CD4-positive, alpha-beta T cell treated with Interleukin-4 for 1 hour (primary cell): ENCODE measurements around the gene STRC.
"Not testable (repeated sequence)": the region's sequence is repeated elsewhere in the genome, so short reads cannot be mapped to it uniquely, and the experiment has no call there.

Experiments used
- DNase-seq, 2 donors: peaks; one replicate each; pipeline ENCODE4 v3.0.0-alpha.2; 2020 to 2022

The STRC gene

DNA sequence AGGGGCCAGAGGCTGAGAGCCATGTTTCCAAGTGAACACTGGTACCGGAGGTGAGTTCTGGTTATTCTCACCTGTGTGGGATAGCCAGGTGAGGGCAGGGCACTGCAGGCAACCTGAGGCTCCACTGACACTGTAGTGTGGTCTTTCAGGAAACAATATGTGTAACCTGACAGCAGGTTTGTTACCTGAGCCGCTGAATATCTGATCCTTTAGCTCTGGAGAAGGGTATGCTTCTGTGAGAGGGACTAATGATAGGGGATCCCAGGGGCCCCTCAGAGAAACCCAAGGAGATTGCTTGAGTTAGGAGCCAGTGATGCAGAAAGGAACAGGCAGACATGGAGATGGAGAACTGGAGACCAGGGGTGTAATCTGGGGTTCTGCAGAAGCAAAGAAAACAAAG is at the start of gene STRC:
Gene STRC, minus strand, starts transcription at position 101 of the 400 bp plus-strand sequence. Its CDS starts 78 bp downstream, at position 23.
- DNase-seq: not testable (repeated sequence)

DNA sequence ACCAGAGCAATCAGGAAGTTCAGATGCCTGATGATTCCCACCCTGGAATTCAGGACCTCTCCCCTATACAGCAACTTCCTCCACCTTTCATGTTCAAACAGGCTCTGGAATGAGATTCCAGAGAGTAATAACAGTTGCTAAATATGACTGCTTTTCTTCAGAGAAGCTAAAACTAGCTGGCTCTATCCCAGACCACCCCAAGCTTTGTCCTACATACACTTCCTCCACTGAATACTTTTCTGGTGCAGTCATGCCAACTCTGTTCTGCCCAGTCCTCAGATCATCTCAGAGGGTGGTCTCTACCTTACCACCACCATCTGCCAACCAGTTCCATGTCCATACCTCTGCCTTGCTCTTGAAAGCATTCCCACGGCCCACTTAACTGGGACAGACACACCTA is 47.6 kb upstream of the STRC start:
- DNase-seq: not testable (repeated sequence)

DNA sequence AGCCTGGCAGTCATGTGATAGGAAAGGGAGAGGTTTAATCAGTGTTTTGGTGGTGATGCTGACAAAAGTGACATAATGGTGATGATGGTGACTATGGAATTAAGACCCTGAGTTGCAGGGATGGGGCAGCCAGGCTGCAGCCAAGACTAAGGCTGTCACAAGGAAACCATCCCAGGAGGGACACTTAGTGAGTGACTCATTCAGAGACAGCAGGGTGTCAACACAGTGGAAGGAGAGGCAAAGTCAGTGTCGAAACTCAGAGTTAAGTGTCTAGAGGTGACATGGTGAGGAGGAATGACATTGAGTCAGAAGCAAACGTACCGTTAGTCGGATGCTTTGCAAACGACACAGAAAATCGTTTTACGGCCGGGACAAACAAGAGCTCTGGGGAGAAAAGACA is 44.7 kb upstream of the STRC start:
- DNase-seq: not testable (repeated sequence)

DNA sequence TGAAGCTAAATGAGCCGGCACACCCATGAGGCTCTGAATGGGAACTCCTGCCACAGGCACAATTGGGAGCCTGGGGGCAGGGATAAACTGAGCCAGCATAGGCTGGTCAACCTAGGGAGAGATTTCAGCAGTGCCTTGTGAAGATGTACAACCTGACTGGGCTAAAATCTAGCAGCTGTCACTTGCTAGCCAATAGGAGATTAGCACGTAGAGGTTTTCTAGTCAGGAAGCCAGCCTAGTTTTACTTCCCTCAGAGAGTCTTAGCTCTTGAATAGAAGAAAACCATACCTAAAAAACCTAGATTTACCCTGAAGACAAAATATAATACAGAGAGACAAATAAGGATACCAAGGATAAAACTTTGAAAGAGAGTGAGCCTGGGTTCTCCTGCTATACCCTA is 43.7 kb upstream of the STRC start:
- not testable (repeated sequence) for DNase-seq

DNA sequence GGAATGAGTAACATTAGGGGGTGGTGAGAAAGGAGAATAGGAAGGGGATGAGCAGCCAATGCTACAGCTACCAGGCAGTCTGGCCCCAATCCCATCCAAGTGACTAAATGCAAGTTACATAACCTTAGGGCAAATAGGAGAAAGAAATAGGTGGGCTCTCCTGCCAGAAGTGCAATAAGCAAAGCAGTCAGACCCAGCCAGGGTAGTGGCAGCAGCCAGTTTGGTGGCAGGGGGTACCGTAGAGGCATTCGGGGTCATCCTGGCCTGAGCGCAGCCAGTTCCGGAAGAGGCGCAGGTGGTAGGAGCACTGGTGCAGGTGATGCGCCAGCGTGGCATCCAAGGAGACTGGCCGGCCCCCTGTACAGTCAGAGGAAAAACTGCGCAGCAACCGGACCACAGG is 41.1 kb upstream of the STRC start:
- DNase-seq: not testable (repeated sequence)

DNA sequence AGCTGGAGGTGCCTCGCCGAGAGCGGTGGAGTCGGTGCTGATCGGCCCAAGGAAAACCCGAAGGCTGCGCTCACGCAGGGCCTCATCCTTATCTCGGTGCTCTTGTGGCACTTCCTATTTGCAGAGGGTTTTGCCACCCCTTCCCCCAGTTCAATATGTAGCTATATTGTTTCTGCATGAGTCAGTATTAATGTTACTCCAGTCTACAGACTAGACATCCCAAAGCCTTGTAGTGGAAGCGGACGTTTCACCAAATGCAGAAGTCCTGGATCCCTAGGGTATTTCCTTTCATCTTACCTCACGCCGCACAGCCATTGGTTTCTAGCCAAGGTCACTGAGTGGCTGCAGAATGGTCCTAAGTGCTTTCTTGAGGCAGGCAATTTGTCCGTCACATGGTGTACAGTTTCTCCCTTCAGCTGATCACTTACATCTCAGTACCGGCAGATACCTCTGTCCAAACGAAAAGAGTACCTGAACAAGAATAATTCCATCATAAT is 30.9 kb upstream of the STRC start:
- DNase-seq: not testable (repeated sequence)

DNA sequence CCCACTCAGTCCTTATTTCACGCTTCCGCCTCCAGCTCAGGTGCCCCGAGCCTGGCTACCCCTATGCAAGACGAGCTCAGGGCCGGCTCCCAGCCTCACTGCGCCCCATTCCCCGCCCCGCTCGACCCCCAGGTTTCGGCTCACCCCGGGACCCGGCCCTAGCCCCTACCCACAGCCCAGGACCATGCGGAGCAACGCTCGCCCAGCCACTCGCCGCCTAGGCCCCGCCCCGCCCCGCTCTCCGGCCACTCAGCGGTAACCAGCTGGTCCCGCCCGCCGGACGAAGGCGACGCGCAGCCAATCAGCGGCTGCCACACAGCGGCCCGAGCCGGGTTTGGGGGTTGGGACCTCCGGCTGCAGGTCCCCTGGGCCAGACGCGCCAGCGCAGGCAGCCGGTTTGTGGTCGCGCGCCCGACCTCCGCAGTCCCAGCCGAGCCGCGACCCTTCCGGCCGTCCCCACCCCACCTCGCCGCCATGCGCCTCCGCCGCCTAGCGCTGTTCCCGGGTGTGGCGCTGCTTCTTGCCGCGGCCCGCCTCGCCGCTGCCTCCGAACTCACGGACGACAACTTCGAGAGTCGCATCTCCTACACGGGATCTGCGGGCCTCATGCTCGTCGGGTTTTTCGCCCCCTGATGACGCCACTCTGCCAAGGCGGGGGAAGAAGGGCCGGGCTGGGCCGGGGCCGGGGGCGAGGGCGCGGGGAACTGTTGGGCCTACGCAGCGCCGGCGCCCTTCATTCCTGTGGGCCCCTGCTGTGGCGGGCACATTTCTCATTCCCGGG is 30.2 kb upstream of the STRC start, which contains the start of gene CATSPER2:
Gene CATSPER2, minus strand, starts transcription at position 196 of the 781 bp plus-strand sequence. CDS start 783 bp downstream, outside the sequence.
- no peak for DNase-seq

DNA sequence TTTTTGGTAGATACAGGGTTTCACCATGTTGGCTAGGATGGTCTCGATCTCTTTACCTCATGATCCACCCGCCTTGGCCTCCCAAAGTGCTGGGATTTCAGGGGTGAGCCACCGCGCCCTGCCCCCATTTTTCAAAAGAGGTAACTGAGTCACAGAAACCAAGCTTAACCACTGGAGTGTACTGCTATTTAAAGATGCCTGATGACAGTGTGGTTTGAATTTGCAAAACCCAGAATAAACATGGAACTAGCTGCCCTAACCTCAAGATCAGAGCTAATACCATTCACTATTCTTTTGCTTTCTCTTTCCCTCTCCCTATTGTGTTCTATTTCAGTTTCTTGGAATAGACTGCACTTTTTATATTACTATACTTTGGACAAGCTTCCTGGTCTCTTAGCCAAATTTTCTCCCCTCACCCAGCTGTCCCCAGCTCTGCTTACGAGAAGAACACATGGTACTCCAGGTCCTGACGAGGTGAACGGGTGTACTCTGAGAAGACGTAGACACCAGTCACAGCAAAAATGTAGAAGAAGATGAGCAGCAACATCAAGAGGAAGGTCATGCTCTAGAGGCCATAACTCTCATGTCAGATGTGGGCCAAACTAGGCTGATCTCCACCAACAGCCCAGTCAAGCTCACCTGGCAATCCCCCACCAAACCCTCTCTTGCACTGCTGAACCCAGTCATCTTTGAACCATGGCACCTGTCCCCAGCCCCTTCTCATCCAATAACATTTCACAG is 20.0 kb upstream of the STRC start:
- not testable (repeated sequence) for DNase-seq

DNA sequence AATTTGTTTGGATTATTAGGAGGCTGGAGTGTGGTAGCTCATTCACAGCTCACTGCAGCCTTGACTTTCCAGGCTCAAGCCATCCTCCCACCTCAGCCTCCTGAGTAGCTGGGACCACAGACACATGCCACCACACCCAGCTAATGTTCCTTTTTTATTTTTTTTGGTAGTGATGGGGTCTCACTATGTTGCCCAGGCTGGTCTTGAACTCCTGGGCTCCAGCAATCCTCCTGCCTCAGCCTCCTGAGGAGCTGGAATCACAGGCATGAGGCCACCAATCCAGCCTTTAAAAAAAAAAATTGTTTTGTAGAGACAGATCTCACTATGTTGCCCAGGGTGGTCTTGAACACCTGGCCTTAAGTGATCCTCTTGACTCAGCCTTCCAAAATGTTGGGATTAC is 8.3 kb upstream of the STRC start:
- DNase-seq: not testable (repeated sequence)

DNA sequence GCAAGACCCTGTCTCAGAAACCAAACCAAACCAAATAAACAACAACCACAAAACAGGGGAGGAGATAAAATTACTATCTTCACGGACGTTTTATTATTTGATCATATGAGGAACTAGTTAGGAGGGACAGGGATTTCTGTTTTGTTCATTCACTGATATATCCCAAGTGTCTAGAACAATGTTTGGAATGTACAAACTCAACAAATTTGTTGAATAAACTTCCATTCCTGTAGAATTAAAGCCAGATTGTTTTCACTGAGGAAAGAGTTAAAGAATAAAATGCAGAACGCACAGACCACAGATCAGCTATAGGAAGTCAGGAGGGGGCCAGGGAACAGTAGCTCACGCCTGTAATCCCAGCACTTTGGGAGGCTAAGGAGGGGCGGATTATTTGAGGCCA is 6.5 kb upstream of the STRC start:
- DNase-seq: no peak

DNA sequence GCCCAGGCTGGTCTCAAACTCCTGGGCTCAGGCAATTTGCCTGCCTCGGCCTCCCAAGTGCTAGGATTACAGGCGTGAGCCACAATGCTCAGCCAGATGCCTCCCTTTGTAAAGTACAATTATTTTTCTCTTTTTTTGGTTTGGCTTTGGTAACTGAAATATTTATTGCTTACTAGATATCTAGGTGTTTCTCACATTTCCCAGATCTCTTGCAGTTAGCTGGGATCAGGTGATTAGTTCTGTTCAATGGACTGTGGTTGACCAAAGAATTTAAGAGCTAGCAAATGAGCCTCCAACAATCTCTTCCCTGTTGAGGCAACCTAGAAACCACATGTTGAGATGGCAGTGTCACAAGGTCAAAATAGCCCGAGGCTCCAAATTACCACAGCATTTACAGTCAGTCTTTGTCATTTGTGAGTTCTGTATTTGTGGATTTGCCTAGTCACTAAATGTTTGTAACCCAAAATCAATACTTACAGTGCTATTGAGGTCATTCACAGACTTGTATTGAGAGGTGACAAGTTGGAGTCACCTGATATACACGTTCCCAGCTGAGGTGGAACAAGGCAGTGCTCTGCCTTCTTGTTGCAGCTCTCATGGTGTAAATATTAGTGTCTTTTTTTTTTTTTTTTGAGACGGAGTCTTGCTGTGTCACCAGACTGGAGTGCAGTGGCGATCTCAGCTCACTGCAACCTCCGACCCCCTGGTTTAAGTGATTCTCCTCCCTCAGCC is 3.6 kb upstream of the STRC start:
- not testable (repeated sequence) for DNase-seq

DNA sequence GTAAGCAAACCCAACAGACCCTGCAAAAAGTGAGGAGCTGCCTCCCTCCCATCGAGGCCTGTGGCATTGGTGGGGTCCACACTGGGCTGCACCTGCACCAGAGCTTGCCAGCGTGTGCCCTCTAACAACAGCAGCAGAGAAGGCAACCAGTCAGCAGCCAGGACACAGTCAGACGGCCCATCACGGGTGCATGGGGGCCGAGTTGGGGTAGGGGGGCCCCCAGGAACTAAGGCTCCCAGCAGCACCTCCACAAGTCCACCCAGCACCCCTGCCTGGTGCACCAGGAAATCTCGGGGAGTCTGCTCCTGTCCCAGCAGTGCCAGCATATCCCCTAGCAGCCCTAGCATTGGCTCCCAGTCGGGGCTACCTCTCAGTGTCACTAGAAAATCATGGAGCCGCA is 850 bp downstream of the STRC start:
- DNase-seq: not testable (repeated sequence)

DNA sequence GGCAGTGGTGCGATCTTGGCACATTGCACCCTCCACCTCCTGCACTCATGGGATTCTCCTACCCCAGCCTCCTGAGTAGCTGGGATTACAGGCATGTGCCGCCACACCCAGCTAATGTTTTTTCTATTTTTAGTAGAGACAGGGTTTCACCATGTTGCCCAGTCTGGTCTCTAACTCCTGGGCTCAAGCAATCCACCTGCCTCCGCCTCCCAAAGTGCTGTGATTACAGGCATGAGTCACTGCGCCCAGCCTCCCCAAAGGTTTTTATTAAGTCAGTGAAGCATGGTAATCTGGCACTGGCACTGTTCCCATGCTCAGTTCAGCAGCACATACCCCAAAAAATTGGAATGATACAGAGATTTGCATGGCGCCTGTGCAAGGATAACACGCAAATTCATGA is 16.4 kb downstream of the STRC start:
- not testable (repeated sequence) for DNase-seq

DNA sequence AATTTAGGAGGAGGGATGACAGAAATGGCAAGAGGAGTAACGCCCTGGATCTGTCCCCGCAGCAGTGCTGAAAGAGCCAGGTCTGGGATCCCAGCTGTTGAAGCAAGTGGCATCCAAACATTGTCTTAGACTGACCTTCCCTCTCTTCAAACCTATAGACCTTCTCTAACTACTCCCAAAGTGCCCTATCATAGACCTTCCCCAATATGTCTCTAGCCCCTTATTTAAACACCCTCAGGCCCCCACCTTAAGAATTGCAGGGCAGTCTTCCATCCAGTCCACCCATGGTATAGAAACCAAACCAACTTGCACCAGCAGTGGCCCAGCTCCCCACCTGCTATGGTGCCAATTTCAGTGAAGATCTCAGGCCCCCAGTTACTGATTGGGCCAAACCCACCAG is 18.4 kb downstream of the STRC start:
- DNase-seq: not testable (repeated sequence)

DNA sequence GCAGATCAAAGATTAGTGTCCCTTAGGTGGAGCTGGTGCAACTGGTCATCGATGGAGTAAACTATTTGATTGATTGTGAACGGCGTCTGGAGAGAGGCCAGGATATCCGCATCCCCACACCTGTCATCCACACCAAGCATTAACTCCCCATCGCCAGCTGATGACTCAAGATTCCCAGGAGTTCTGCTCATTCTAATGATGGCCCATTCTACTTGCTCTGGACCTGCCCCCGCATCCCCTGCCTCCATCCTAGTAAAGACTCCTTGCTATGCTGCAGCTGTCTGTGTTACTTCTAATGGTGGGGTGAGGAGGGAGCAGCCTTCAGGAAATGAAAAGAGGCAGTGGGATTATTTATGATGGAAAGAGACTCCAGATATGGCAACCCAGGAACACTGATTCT is 19.5 kb downstream of the STRC start:
- DNase-seq: not testable (repeated sequence)

DNA sequence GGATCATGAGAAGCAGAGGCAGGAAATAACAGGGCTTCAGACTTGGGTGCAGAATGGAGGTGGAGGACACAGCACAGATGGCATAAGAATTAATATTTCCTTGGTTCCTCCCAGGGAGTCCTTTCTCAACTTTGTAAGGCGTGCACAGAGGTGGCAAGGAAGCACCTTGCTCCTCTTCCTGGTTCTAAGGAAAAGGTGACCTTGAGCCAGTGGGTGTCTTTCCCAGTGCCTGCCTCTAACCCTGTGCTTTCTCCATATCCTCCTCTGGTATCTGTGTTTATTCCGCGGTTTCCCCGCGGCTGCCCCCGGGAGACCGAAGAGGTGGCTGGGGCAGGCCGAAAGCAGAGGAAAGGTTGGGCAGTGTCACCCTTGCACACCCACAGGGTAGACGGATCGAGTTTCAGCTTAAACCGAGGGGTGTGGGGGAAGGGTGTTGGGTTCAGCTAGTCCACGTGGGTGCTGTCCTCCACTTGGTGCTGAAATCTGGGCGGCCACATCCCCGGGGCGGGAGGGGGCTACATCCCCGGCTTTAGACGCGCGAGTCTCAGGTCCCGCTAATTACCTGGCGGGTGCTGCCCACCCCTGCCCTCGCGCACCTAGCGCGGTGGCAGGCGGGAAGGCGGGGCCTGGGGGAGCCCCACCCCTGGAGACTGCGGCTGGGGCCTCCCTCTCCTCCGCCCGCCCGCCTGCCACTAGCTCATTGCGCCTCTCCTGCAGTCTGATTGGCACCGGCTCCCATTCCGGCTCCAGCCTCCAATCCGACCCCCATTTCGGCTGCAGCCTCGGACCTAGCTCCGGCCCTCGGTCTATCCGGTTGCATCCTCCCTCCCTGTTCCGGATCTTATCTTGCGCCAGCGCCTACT is 25.0 kb downstream of the STRC start, which contains the start of gene CKMT1B:
Gene CKMT1B, plus strand, starts transcription at position 700 of the 863 bp plus-strand sequence. CDS start 192 bp downstream, outside the sequence.
- DNase-seq: not testable (repeated sequence)

DNA sequence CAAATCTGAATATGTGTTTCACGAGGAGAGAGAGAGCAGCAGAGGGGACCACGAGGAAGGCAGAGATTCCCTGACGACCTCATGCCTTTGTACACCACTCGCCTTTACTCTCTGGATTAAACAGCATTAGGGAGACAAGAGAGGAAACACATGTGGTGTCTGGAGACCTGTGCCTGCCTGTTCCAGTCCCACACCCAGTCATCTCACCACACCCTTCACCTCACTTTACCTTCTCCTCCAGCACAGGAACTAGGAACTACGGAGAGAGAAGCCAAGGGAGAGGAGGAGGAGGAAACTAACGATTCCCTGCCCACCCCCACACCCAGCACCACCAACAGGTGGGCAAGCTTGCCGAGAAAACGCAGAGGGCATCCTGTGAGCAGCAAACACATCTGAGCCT is 25.8 kb downstream of the STRC start:
- not testable (repeated sequence) for DNase-seq

DNA sequence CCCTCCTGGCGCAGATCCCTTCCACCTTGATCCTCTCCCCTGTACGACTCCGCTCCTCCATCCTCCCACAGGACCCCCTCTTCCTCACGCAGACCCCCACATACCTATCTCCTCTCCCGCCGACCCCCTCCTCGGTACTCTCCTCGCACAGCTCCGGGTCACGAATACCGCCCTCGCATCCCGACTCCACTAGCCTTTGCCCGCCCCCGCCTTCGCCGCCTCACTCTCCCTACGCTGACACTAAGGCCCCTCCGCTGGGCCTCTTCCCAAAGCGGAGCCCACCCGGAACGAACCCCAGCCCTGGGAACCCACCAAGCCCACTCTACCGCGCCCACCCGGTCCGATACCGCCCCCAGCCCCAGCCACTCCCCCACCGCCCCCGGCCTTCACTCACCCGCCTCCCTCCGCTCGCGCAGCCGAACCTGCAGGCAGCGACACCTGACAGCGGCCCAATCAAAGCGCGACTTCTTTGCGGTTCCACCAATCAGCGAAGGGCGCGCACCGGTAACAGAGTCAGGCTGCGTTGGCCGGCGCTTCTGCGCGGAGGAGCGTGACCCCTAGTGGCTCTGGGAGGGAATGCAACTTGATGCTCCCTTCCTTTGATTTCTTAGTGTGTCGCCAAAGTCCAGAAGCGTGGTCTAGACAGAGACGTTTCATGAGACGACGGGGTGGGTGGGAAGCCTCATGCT is 28.7 kb downstream of the STRC start, which contains the start of gene PPIP5K1:
Gene PPIP5K1, minus strand, starts transcription at position 431 of the 689 bp plus-strand sequence. CDS start 5,704 bp downstream, outside the sequence.
- DNase-seq: not testable (repeated sequence)

DNA sequence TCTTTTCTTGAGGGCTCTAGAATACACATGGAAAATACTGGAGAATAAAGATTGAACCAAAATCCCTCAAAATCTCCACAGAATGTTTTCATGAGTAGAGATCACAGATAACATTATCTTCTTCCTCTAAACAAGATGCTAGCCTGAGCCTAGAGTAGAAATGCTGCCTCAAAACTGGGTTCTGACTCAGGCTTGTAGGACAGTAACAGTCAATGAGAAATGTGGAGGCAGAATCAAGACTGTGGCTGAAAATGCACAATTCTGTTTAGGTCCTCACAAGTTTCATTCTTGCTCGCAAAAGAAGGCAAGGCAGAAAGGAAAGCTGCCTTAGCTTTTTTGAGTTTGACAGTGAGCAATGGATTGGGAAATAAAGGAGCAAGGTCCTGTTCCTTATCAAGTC is 44.0 kb downstream of the STRC start:
- not testable (repeated sequence) for DNase-seq

DNA sequence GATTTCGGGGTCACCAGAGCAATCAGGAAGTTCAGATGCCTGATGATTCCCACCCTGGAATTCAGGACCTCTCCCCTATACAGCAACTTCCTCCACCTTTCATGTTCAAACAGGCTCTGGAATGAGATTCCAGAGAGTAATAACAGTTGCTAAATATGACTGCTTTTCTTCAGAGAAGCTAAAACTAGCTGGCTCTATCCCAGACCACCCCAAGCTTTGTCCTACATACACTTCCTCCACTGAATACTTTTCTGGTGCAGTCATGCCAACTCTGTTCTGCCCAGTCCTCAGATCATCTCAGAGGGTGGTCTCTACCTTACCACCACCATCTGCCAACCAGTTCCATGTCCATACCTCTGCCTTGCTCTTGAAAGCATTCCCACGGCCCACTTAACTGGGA is 52.0 kb downstream of the STRC start:
- DNase-seq: not testable (repeated sequence)

DNA sequence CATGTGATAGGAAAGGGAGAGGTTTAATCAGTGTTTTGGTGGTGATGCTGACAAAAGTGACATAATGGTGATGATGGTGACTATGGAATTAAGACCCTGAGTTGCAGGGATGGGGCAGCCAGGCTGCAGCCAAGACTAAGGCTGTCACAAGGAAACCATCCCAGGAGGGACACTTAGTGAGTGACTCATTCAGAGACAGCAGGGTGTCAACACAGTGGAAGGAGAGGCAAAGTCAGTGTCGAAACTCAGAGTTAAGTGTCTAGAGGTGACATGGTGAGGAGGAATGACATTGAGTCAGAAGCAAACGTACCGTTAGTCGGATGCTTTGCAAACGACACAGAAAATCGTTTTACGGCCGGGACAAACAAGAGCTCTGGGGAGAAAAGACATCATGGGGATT is 54.8 kb downstream of the STRC start:
- DNase-seq: not testable (repeated sequence)
